ENCODE measurements around the gene TIMM29. TPM values are rescaled to one million over a fixed set of nuclear protein-coding genes. Genes with fewer than 3 reads are reported as not detected.
A peak's percentile ranks its signal among the peaks of the same experiment; 100 is the strongest.

Gene TIMM29
- total RNA-seq, 1 donor from 2014 or later = 44.2 TPM

- DNase-seq (ENCODE audit: low read depth) = peak; percentile 68
- H3K36me3 ChIP-seq (ENCODE audit: control insufficient read depth, insufficient read depth, low read length) = no peaks in the 10 kb centered on the region
- no peaks in the 10 kb centered on the region for H3K27me3 ChIP-seq (ENCODE audit: control insufficient read depth, insufficient read depth, low read length)
- TF ChIP-seq CTCF (IDR thresholded peaks at IDR 0.05; ENCODE audit: insufficient read depth, low read length, poor library complexity, severe bottlenecking) = no peak
- peak within 1 kb of the TSS; percentile 82 for H3K4me3 ChIP-seq (ENCODE audit: low read depth, low read length)
Observed at GRCh38 chr19:10960314-10961072, 31.9 kb downstream of the TIMM29 start, which contains the start of gene SMARCA4. Gene SMARCA4, plus strand, starts transcription at chr19:10961030. Its CDS starts 23,122 bp downstream, at chr19:10984152.

- H3K4me3 ChIP-seq (ENCODE audit: low read depth, low read length) = peak overlapping the region; percentile 72
- no peaks in the 10 kb centered on the region for H3K36me3 ChIP-seq (ENCODE audit: control insufficient read depth, insufficient read depth, low read length)
- no peaks in the 10 kb centered on the region for H3K27me3 ChIP-seq (ENCODE audit: control insufficient read depth, insufficient read depth, low read length)
- DNase-seq (ENCODE audit: low read depth) = no peak
- TF ChIP-seq CTCF (IDR thresholded peaks at IDR 0.05; ENCODE audit: insufficient read depth, low read length, poor library complexity, severe bottlenecking) = no peak
Observed at GRCh38 chr19:10961073-10961860, 32.7 kb downstream of the TIMM29 start.

- no peaks in the 10 kb centered on the region for H3K36me3 ChIP-seq (ENCODE audit: control insufficient read depth, insufficient read depth, low read length)
- no peak overlapping the region for H3K4me3 ChIP-seq (ENCODE audit: low read depth, low read length)
- TF ChIP-seq CTCF (IDR thresholded peaks at IDR 0.05; ENCODE audit: insufficient read depth, low read length, poor library complexity, severe bottlenecking) = no peak
- no peak for DNase-seq (ENCODE audit: low read depth)
- no peaks in the 10 kb centered on the region for H3K27me3 ChIP-seq (ENCODE audit: control insufficient read depth, insufficient read depth, low read length)
Observed at GRCh38 chr19:10962863-10963262, 34.3 kb downstream of the TIMM29 start.

GRCh38 chr19:10963865-10964264 is 35.3 kb downstream of the TIMM29 start:
- H3K4me3 ChIP-seq (ENCODE audit: low read depth, low read length) = no peak overlapping the region
- TF ChIP-seq CTCF (IDR thresholded peaks at IDR 0.05; ENCODE audit: insufficient read depth, low read length, poor library complexity, severe bottlenecking) = no peak
- H3K27me3 ChIP-seq (ENCODE audit: control insufficient read depth, insufficient read depth, low read length) = no peaks in the 10 kb centered on the region
- no peaks in the 10 kb centered on the region for H3K36me3 ChIP-seq (ENCODE audit: control insufficient read depth, insufficient read depth, low read length)
- no peak for DNase-seq (ENCODE audit: low read depth)

GRCh38 chr19:10964903-10965302 is 36.3 kb downstream of the TIMM29 start:
- peak; percentile 14 for TF ChIP-seq CTCF (IDR thresholded peaks at IDR 0.05; ENCODE audit: insufficient read depth, low read length, poor library complexity, severe bottlenecking)
- Histone ChIP-seq H3K36me3 (ENCODE audit: control insufficient read depth, insufficient read depth, low read length) (no peaks in the 10 kb centered on the region), H3K27me3 (ENCODE audit: control insufficient read depth, insufficient read depth, low read length) (no peaks in the 10 kb centered on the region), H3K4me3 (ENCODE audit: low read depth, low read length) (no peak overlapping the region)
- DNase-seq (ENCODE audit: low read depth) = no peak
